Ectodermal cell (in vitro differentiated cells): ENCODE data around the gene MCF2L2.
"Not testable (repeated sequence)": the region's sequence is repeated elsewhere in the genome, so short reads cannot be mapped to it uniquely, and the experiment has no call there.

ENCODE experiments used
- H3K27ac ChIP-seq: 2 replicates; pipeline ENCODE4 v1.7.0; 2013; ENCODE audit warnings: mild to moderate bottlenecking, low read depth, low read length; ENCODE audit not compliant: insufficient read depth, poor library complexity, severe bottlenecking
- H3K27me3 ChIP-seq: 2 replicates; pipeline ENCODE4 v1.7.0; 2013; ENCODE audit warnings: mild to moderate bottlenecking, low read length; ENCODE audit not compliant: insufficient read depth, control insufficient read depth, poor library complexity, severe bottlenecking
- H3K36me3 ChIP-seq: one replicate; pipeline ENCODE4 v1.7.0; 2013; ENCODE audit warnings: low read length; ENCODE audit not compliant: control insufficient read depth, insufficient read depth
- H3K4me1 ChIP-seq: one replicate; pipeline ENCODE4 v1.7.0; 2013; ENCODE audit warnings: low read length; ENCODE audit not compliant: control insufficient read depth, insufficient read depth
- H3K4me3 ChIP-seq: 2 replicates; pipeline ENCODE4 v1.7.0; 2013; ENCODE audit warnings: low read depth, low read length, control low read depth; ENCODE audit not compliant: insufficient read depth
- H3K9me3 ChIP-seq: 2 replicates; pipeline ENCODE4 v1.7.0; 2013; ENCODE audit warnings: mild to moderate bottlenecking, low read length, moderate library complexity; ENCODE audit not compliant: control insufficient read depth
- WGBS, 2 experiments: methylation state at CpG; one replicate each; pipeline ENCODE4 v1.1.7; 2013; ENCODE audit warnings: missing lambda C conversion rate in 2 of 2; 5-methylcytosine and 5-hydroxymethylcytosine counted together

MCF2L2 gene

DNA sequence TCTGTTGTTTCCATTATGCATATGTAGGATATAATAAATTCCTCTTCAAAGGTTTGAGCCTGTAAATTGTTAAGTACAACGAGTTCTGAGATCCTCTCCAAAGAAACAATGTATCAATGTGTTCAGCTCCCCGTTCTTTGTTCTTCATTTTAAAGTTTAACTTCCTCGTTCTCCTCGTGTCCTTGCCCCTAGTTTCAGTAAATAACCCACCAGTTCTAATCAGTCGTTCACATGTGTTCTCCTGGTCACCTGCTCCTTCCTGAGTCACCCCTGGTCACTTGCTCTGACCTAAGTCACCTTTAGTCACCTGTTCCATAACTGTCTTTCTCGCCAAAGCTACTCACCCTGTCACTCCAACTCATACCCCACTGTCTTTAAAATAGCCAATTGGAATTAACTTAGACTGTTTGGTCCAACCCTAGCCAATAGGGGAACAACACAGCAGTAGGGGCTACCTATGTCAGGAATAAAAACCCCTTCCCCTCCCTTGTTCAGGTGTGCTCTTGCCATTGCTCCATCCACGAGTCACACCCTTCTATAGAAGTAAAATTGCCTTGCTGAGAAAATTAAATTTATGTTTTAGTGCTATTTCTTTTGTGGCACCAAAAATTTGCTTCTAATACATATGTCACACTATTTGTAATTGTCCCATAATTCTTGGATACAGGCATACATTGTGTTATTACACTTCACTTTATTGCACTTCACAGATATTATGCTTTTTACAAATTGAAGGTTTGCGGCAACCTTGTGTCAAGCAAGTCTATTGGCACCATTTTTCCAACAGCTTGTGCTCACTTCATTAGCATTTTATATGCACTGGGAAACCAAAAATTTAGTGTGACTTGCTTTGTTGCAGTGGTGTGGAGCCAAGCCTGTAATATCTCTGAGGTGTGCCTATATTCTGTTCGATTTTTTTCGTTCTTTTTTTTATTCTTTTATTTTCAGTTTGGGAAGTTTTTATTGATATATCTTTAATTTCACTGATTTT is 15.3 kb upstream of the MCF2L2 start:
- Histone ChIP-seq H3K36me3 (no peaks in the 10 kb centered on the region), H3K27me3 (no peaks in the 10 kb centered on the region), H3K27ac (no peak overlapping the region), H3K4me1 (peaks cover 3% of the 10 kb centered on the region), H3K4me3 (no peak overlapping the region), H3K9me3 (no peaks in the 10 kb centered on the region)
- 93 to 94% methylated on average over 7 to 10 of the region's 10 CpGs for WGBS, 2 experiments

DNA sequence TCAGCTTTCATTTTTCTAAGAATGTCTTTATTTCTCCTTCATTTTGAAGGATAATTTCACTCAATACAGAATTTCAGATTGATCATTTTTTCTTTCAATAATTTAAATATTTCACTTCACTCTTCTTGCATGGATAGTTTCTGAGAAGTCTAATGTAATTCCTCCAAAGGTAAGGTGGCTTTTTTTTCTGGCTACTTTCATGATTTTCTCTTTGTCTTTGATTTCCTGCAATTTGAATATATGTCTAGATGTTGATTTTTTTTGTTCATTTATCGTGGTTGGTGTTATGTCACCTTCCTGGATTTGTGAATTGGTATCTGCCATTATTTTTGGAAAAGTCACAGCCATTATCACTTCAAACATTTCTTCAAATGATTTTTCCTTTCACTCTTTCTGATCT is 14.6 kb upstream of the MCF2L2 start:
- Histone ChIP-seq H3K4me3 (no peak overlapping the region), H3K27ac (no peak overlapping the region), H3K9me3 (no peaks in the 10 kb centered on the region), H3K27me3 (no peaks in the 10 kb centered on the region), H3K4me1 (no peaks in the 10 kb centered on the region), H3K36me3 (no peaks in the 10 kb centered on the region)
- WGBS, 2 experiments: 71% methylated on average over 1 of the region's 1 CpG; no CpG with 5 or more reads in 1 of the 2 experiments

GRCh38 chr3:183440521-183440920 is 12.1 kb upstream of the MCF2L2 start:
- not testable (repeated sequence) for H3K9me3 ChIP-seq, H3K27ac ChIP-seq, H3K36me3 ChIP-seq, H3K4me3 ChIP-seq, H3K4me1 ChIP-seq, H3K27me3 ChIP-seq
- 81 to 84% methylated on average over 3 of the region's 3 CpGs for WGBS, 2 experiments

- Histone ChIP-seq H3K4me3 (no peak overlapping the region), H3K27me3 (no peaks in the 10 kb centered on the region), H3K4me1 (peaks cover 15% of the 10 kb centered on the region), H3K36me3 (no peaks in the 10 kb centered on the region), H3K9me3 (no peaks in the 10 kb centered on the region), H3K27ac (no peak overlapping the region)
- 85 to 92% methylated on average over 2 to 3 of the region's 3 CpGs for WGBS, 2 experiments
Measured at GRCh38 chr3:183439515-183439914, 11.1 kb upstream of the MCF2L2 start.

GRCh38 chr3:183438735-183439134 is 10.3 kb upstream of the MCF2L2 start:
- peaks cover 16% of the 10 kb centered on the region for H3K4me1 ChIP-seq
- no peaks in the 10 kb centered on the region for H3K9me3 ChIP-seq
- no peaks in the 10 kb centered on the region for H3K36me3 ChIP-seq
- H3K4me3 ChIP-seq: no peak overlapping the region
- 93 to 95% methylated on average over 1 of the region's 1 CpG for WGBS, 2 experiments
- no peaks in the 10 kb centered on the region for H3K27me3 ChIP-seq
- no peak overlapping the region for H3K27ac ChIP-seq

DNA sequence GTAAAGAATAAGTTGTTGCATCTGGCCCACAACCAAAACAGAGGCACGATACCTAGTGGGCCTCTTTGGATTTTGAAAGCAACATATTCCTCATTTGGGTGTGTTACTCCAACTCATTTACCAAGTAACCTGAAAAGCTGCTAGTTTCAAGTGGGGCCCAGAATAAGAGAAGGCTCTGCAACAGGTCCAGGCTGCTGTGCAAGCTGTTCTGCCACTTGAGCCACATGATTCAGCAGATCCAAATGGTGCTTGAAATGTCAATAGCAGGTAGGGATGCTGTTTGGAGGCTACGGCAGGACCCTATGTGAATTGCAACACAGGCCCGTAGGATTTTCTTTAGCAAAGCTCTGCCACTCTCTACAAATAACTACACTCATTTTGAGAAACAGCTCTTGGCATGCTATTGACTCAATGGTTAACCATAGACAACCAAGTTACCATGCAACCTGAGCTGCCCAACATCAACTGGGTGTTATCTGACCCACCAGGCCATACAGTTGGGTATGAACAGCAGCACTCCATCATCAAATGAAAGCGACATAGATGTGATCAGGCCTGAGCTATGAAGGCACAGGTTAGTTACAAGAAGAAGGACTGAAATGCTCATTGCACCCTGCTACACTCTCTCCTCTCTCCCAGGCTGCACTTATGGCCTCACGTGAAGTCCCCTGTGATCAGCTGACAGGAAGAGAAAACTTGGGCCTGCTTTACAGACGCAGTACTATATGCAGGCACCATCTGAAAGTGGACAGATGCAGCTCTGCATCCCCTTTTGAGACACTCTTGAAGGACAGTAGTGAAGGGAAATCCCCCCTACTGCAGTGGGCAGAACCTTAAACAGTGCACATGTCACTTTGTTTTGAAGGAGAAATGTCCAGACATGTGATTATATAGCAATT is 9.5 kb upstream of the MCF2L2 start:
- H3K27me3 ChIP-seq: no peaks in the 10 kb centered on the region
- H3K27ac ChIP-seq: no peak overlapping the region
- peaks cover 16% of the 10 kb centered on the region for H3K4me1 ChIP-seq
- H3K4me3 ChIP-seq: no peak overlapping the region
- WGBS, 2 experiments: 93% methylated on average over 6 of the region's 6 CpGs
- H3K9me3 ChIP-seq: no peaks in the 10 kb centered on the region
- H3K36me3 ChIP-seq: no peaks in the 10 kb centered on the region

GRCh38 chr3:183437061-183437460 is 8.6 kb upstream of the MCF2L2 start:
- Histone ChIP-seq H3K27me3 (no peaks in the 10 kb centered on the region), H3K27ac (no peak overlapping the region), H3K4me1 (peaks cover 16% of the 10 kb centered on the region), H3K36me3 (no peaks in the 10 kb centered on the region), H3K9me3 (no peaks in the 10 kb centered on the region), H3K4me3 (no peak overlapping the region)
- 71 to 86% methylated on average over 1 of the region's 1 CpG for WGBS, 2 experiments

GRCh38 chr3:183435661-183436060 is 7.2 kb upstream of the MCF2L2 start:
- Histone ChIP-seq H3K4me1 (peaks cover 18% of the 10 kb centered on the region), H3K36me3 (no peaks in the 10 kb centered on the region), H3K4me3 (no peak overlapping the region), H3K27me3 (no peaks in the 10 kb centered on the region), H3K9me3 (no peaks in the 10 kb centered on the region), H3K27ac (peak overlapping the region; percentile 54)
- WGBS, 2 experiments: 39 to 46% methylated on average over 1 of the region's 1 CpG

- Histone ChIP-seq H3K4me3 (peak overlapping the region; percentile 4), H3K36me3 (no peaks in the 10 kb centered on the region), H3K4me1 (peaks cover 24% of the 10 kb centered on the region), H3K27ac (peak overlapping the region; percentile 63), H3K9me3 (no peaks in the 10 kb centered on the region), H3K27me3 (no peaks in the 10 kb centered on the region)
- WGBS, 2 experiments: 0 to 18% methylated on average over 2 of the region's 2 CpGs
Measured at GRCh38 chr3:183434992-183435391, 6.6 kb upstream of the MCF2L2 start.

GRCh38 chr3:183434503-183434902 is 6.1 kb upstream of the MCF2L2 start:
- Histone ChIP-seq H3K36me3 (no peaks in the 10 kb centered on the region), H3K27ac (peak overlapping the region; percentile 63), H3K4me3 (no peak overlapping the region), H3K4me1 (peaks cover 24% of the 10 kb centered on the region), H3K27me3 (no peaks in the 10 kb centered on the region), H3K9me3 (no peaks in the 10 kb centered on the region)
- WGBS, 2 experiments: 54 to 63% methylated on average over 9 of the region's 9 CpGs
